HepG2 (cell line): ENCODE data around the gene LRRC42. TPM values are rescaled to one million over a fixed set of nuclear protein-coding genes. Genes with fewer than 3 reads are reported as not detected.

Source experiments
- ATAC-seq: fragments of 200-7000 bp; cut with Tn5 transposase; 3 replicates; pipeline ENCODE4 v1.9.1; 2020; ENCODE audit warnings: mild to moderate bottlenecking, moderate library complexity
- BruUV-seq: library from RNA; stranded (reverse); fragments of 400-500 nt; replicated peaks from 2 replicates; lab custom pipeline; 2021; lab: Mats Ljungman, UMichigan
- CTCF ChIA-PET: fragments of 300-600 bp; formaldehyde crosslinking; extraction: SDS; loops from one replicate; lab custom pipeline; 2021; ENCODE audit warnings: low total read pairs, inconsistent platforms, low intra/inter-chr PET ratio; lab: Yijun Ruan, JAX
- POLR2A ChIA-PET: fragments of 350-600 bp; sonication (Branson Sonifier 250); formaldehyde crosslinking; loops from one replicate; lab custom pipeline; 2020; ENCODE audit warnings: antibody characterized with exemption, inconsistent platforms; lab: Yijun Ruan, JAX
- DNase-seq: peaks from one replicate; pipeline ENCODE4 v3.0.0-alpha.2; 2015; ENCODE audit warnings: low spot score
- FAIRE-seq: peaks from 3 replicates; lab custom pipeline; 2011; peaks lifted over from hg19 to GRCh38; lab: Jason Lieb, UNC
- H2AFZ ChIP-seq: one replicate; pipeline ENCODE4 v1.6.1; 2011; ENCODE audit warnings: low read length, inconsistent platforms
- H3K27ac ChIP-seq: fragments of 300-600 bp; 3 replicates; pipeline ENCODE4 v1.8.0; 2011; ENCODE audit warnings: mixed run types, mild to moderate bottlenecking, mixed read lengths, low read length, inconsistent platforms; ENCODE audit not compliant: insufficient read depth; ENCODE audit errors: extremely low read length
- H3K27me3 ChIP-seq, 2 experiments: fragments of 200-600 bp in 1 of 2; 2 replicates in 1 of 2; 3 replicates in 1 of 2; pipeline versions ENCODE4 v1.6.0 to v1.8.0; 2011; ENCODE audit warnings: low read length in 2 of 2, mild to moderate bottlenecking in 2 of 2, moderate library complexity in 2 of 2, inconsistent platforms in 1 of 2; ENCODE audit not compliant: insufficient read depth in 2 of 2, control insufficient read depth in 1 of 2
- H3K36me3 ChIP-seq, 2 experiments: fragments of 200-600 bp in 1 of 2; replicated peaks in 1 of 2; 2 replicates in 1 of 2; 3 replicates in 1 of 2; pipeline versions ENCODE4 v1.5.1 to v1.8.0; 2011; ENCODE audit warnings: low read length in 2 of 2, inconsistent platforms in 1 of 2; ENCODE audit not compliant: insufficient read depth in 2 of 2, control insufficient read depth in 1 of 2
- H3K4me1 ChIP-seq: 2 replicates; pipeline ENCODE4 v1.5.1; 2012; ENCODE audit warnings: low read length, inconsistent platforms; ENCODE audit not compliant: insufficient read depth
- H3K4me2 ChIP-seq: 2 replicates; pipeline ENCODE4 v1.6.0; 2011; ENCODE audit warnings: low read depth, low read length, inconsistent platforms
- H3K4me3 ChIP-seq, 3 experiments: fragments of 200-600 bp in 1 of 3; sonication (generic), shearing (Covaris generic) in 1 of 3; replicated peaks in 1 of 3; 2 replicates each; pipeline ENCODE4 v1.5.1; 2011 to 2016; ENCODE audit warnings: low read length in 3 of 3, inconsistent platforms in 2 of 3, low read depth in 2 of 3, mild to moderate bottlenecking in 2 of 3, control low read depth in 1 of 3, mixed read lengths in 1 of 3; ENCODE audit not compliant: insufficient read depth in 1 of 3
- H3K79me2 ChIP-seq: one replicate; pipeline ENCODE4 v1.6.1; 2011; ENCODE audit warnings: low read length, inconsistent platforms; ENCODE audit not compliant: insufficient read depth
- H3K9ac ChIP-seq: 2 replicates; pipeline ENCODE4 v1.6.0; 2011; ENCODE audit warnings: mild to moderate bottlenecking, low read depth, low read length, inconsistent platforms; ENCODE audit not compliant: insufficient read depth
- H3K9me3 ChIP-seq: 2 replicates; pipeline ENCODE4 v1.5.1; 2012; ENCODE audit warnings: mild to moderate bottlenecking, low read length
- H4K20me1 ChIP-seq: 2 replicates; pipeline ENCODE4 v1.6.0; 2011; ENCODE audit warnings: inconsistent platforms, mild to moderate bottlenecking, low read length, moderate library complexity; ENCODE audit not compliant: insufficient read depth
- BORCS8-MEF2B ChIP-seq: sonication (generic); formaldehyde crosslinking; IDR thresholded peaks from 2 replicates; pipeline ENCODE4 v1.8.0; 2022; ENCODE audit warnings: mild to moderate bottlenecking, missing genetic modification reagents
- CHD2 ChIP-seq: IDR thresholded peaks from 2 replicates; pipeline ENCODE4 v1.6.1; 2011; ENCODE audit warnings: low read depth, low read length, improper control_type of control experiment
- HNF4A ChIP-seq: sonication (generic); formaldehyde crosslinking; IDR thresholded peaks from 2 replicates; pipeline ENCODE4 v1.4.0; 2020; ENCODE audit warnings: missing genetic modification reagents
- NCOR1 ChIP-seq: fragments of 200-600 bp; sonication (generic); IDR thresholded peaks from 2 replicates; pipeline ENCODE4 v1.7.0; 2017; ENCODE audit warnings: antibody characterized with exemption, low read length, borderline replicate concordance
- NR2F6 ChIP-seq, 2 experiments: IDR thresholded peaks; 2 replicates each; pipeline ENCODE4 v1.6.1; 2016; ENCODE audit warnings: antibody characterized with exemption in 1 of 2, mild to moderate bottlenecking in 1 of 2
- RXRB ChIP-seq: IDR thresholded peaks from 2 replicates; pipeline ENCODE4 v1.6.1; 2016; ENCODE audit warnings: borderline replicate concordance, missing genetic modification reagents, missing compliant biosample characterization
- TEAD3 ChIP-seq: optimal IDR thresholded peaks from 2 replicates; pipeline ENCODE3; 2016; ENCODE audit warnings: borderline replicate concordance
- ZFP62 ChIP-seq: sonication (generic); formaldehyde crosslinking; IDR thresholded peaks from 2 replicates; pipeline ENCODE4 v1.4.0; 2020; ENCODE audit warnings: missing genetic modification reagents
- ZMYM4 ChIP-seq: sonication (generic); formaldehyde crosslinking; IDR thresholded peaks from 2 replicates; pipeline ENCODE4 v1.8.1; 2023; ENCODE audit warnings: mild to moderate bottlenecking, missing genetic modification reagents
- ZNF121 ChIP-seq: sonication (generic); formaldehyde crosslinking; IDR thresholded peaks from 2 replicates; pipeline ENCODE4 v1.5.0; 2020; ENCODE audit warnings: mild to moderate bottlenecking, missing genetic modification reagents
- ZNF230 ChIP-seq: sonication (generic); formaldehyde crosslinking; IDR thresholded peaks from 2 replicates; pipeline ENCODE4 v1.4.0; 2020; ENCODE audit warnings: mild to moderate bottlenecking, missing genetic modification reagents
- ZNF260 ChIP-seq: sonication (generic); formaldehyde crosslinking; IDR thresholded peaks from 2 replicates; pipeline ENCODE4 v1.4.0; 2020; ENCODE audit warnings: missing genetic modification reagents, low read depth, mild to moderate bottlenecking, borderline replicate concordance
- ZNF274 ChIP-seq: sonication (generic); formaldehyde crosslinking; IDR thresholded peaks from 2 replicates; pipeline ENCODE4 v1.5.1; 2020; ENCODE audit warnings: mild to moderate bottlenecking, missing genetic modification reagents
- ZNF558 ChIP-seq: sonication (generic); formaldehyde crosslinking; IDR thresholded peaks from 2 replicates; pipeline ENCODE4 v1.9.0; 2022; ENCODE audit warnings: mild to moderate bottlenecking, missing genetic modification reagents, borderline replicate concordance
- ZNF777 ChIP-seq: sonication (generic); formaldehyde crosslinking; IDR thresholded peaks from 2 replicates; pipeline ENCODE4 v1.4.0; 2020; ENCODE audit warnings: missing genetic modification reagents
- WGBS: methylation state at CpG from one replicate; pipeline ENCODE4 v1.1.6; 2017; ENCODE audit warnings: low lambda C conversion rate; 5-methylcytosine and 5-hydroxymethylcytosine counted together
- in situ Hi-C: cut with HindIII; loops from 2 replicates; pipeline ENCODE4 v1.10.0; 2017; ENCODE audit warnings: low pct_unique_long_range_greater_than_20kb; ENCODE audit not compliant: extremely low pct_ligation_motif_present
- intact Hi-C: fragments of 100-400 bp; cut with micrococcal nuclease; formaldehyde crosslinking; loops from one replicate; pipeline ENCODE4 v1.10.0; 2022; ENCODE audit not compliant: unreplicated experiment
- polyA plus RNA-seq, 8 experiments: library from polyadenylated mRNA; depleted of rRNA in 3 of 8; stranded (reverse) in 7 of 8; unstranded in 1 of 8; fragments of >200 nt; fragmentation: Illumina TruSeq in 4 of 8; extraction: Trizol in 4 of 8; gene quantifications; 2 replicates each; pipeline versions ENCODE4 v1.2.1 to v1.2.3, GENCODE V29; 2011 to 2016; ENCODE audit warnings: low read depth in 4 of 8, missing spikeins in 1 of 8, mixed read lengths in 1 of 8; ENCODE audit not compliant: insufficient read depth in 1 of 8
- total RNA-seq, 5 experiments: library from RNA; depleted of rRNA; stranded (reverse); fragments of >200 nt; fragmentation: Illumina TruSeq; extraction: Trizol; gene quantifications; 2 replicates each; pipeline ENCODE4 v1.2.3, GENCODE V29; 2016; ENCODE audit warnings: low read depth in 1 of 5
- TF ChIP-seq, protein P1 (sequence below): sonication (generic); formaldehyde crosslinking; IDR thresholded peaks from 2 replicates; pipeline ENCODE4 v1.4.0; 2020; ENCODE audit warnings: low read depth, missing genetic modification reagents
- TF ChIP-seq, protein P2 (sequence below): sonication (generic); formaldehyde crosslinking; IDR thresholded peaks from 2 replicates; pipeline ENCODE4 v1.4.0; 2020; ENCODE audit warnings: missing genetic modification reagents, borderline replicate concordance

The LRRC42 gene
- total and polyA plus RNA-seq, 2 of the 13 experiments (the other 11 are each of a cell fraction or from before 2014, with no cell fraction given), result 30.6 to 43.6 TPM

DNA sequence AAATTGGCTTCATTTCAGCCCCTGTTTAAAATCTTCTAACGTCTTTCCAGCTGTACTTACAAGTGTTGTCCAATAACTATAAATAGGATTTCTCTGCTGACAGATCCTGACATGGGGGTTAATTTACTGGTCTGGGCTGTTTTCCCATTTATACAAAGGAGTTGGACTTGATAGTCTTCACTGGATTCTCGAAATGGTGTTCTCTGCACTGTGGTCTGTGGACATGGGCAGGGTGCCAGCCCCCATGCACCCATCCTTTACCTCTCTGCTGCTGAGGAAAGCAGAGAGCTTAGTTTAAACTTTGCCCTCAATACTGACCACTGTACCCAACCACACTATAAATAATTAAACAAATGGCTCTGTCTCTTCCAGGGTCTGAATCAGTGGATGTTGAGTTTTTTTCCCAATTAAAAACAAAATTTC lies 46.9 kb upstream of the LRRC42 start (continued):
- TF ChIP-seq, protein P1, sequence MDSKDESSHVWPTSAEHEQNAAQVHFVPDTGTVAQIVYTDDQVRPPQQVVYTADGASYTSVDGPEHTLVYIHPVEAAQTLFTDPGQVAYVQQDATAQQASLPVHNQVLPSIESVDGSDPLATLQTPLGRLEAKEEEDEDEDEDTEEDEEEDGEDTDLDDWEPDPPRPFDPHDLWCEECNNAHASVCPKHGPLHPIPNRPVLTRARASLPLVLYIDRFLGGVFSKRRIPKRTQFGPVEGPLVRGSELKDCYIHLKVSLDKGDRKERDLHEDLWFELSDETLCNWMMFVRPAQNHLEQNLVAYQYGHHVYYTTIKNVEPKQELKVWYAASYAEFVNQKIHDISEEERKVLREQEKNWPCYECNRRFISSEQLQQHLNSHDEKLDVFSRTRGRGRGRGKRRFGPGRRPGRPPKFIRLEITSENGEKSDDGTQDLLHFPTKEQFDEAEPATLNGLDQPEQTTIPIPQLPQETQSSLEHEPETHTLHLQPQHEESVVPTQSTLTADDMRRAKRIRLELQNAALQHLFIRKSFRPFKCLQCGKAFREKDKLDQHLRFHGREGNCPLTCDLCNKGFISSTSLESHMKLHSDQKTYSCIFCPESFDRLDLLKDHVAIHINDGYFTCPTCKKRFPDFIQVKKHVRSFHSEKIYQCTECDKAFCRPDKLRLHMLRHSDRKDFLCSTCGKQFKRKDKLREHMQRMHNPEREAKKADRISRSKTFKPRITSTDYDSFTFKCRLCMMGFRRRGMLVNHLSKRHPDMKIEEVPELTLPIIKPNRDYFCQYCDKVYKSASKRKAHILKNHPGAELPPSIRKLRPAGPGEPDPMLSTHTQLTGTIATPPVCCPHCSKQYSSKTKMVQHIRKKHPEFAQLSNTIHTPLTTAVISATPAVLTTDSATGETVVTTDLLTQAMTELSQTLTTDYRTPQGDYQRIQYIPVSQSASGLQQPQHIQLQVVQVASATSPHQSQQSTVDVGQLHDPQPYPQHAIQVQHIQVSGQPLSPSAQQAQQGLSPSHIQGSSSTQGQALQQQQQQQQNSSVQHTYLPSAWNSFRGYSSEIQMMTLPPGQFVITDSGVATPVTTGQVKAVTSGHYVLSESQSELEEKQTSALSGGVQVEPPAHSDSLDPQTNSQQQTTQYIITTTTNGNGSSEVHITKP, result no peak
- TF ChIP-seq, protein P2, sequence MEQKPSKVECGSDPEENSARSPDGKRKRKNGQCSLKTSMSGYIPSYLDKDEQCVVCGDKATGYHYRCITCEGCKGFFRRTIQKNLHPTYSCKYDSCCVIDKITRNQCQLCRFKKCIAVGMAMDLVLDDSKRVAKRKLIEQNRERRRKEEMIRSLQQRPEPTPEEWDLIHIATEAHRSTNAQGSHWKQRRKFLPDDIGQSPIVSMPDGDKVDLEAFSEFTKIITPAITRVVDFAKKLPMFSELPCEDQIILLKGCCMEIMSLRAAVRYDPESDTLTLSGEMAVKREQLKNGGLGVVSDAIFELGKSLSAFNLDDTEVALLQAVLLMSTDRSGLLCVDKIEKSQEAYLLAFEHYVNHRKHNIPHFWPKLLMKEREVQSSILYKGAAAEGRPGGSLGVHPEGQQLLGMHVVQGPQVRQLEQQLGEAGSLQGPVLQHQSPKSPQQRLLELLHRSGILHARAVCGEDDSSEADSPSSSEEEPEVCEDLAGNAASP, result peak; percentile 72; the same call in 1 of the 2 replicates
- TF ChIP-seq HNF4A (CRISPR knock-in tag) (peak; percentile 91), TEAD3 (CRISPR knock-in tag) (peak; percentile 31)

DNA sequence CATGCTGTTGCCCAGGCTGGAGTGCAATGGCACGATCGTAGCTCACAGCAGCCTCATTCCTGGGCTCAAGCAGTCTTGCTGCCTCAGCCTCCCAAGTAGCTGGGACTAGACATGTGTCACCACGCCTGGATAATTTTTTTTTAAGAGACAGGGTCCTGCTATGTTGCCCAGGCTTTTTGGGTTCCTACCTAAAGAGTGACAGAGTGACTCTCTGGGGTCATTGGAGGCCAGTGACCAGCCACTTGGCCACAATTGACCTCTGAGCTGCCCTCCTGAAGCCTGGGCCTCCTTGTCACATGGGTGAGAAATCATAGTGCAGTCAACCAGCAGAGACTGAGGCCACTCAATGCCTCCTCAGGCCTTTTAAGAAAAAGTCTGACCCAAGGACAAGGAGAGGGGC lies 46.4 kb upstream of the LRRC42 start:
- H3K4me3 ChIP-seq, result peak overlapping the region in 1 of 3 experiments; percentile 30; a peak in 1 of 6 replicates
- H3K9me3 ChIP-seq, result no peaks in the 10 kb centered on the region
- intact Hi-C loops, result loop anchor here (1.0 kb wide), 1 partner anchor 8 kb away; no protein-coding TSS in a partner anchor
- H4K20me1 ChIP-seq, result no peaks in the 10 kb centered on the region
- 43% methylated on average over 3 of the region's 3 CpGs for WGBS
- H3K36me3 ChIP-seq, result no peaks in the 10 kb centered on the region
- no TSS peak for BruUV-seq
- no peak overlapping the region for H3K9ac ChIP-seq
- peaks cover 8% of the 10 kb centered on the region for H3K79me2 ChIP-seq
- FAIRE-seq (no peak), ATAC-seq (peak; percentile 2; the same call in 1 of the 3 replicates), DNase-seq (no peak)
- H3K27me3 ChIP-seq, result no peaks in the 10 kb centered on the region
- H3K4me1 ChIP-seq, result peaks cover 92% of the 10 kb centered on the region
- no peak overlapping the region for H2AFZ ChIP-seq
- in situ Hi-C loops, result no loop called here
- H3K4me2 ChIP-seq, result peak overlapping the region; percentile 88
- CTCF ChIA-PET, result no interaction called here
- H3K27ac ChIP-seq, result peak overlapping the region; percentile 89
- POLR2A ChIA-PET, result interaction anchor here (1.0 to 5.1 kb wide), 6 partner anchors 8 to 48 kb away, joined by 3 to 46 read pairs (median 12); partner anchors contain the start of genes IFT25, LRRC42 and YIPF1
- TF ChIP-seq ZNF558, result no peak
- TF ChIP-seq ZFP62, result no peak
- no peak for TF ChIP-seq ZMYM4
- TF ChIP-seq NCOR1, result peak; percentile 17; the same call in 1 of the 2 replicates
- peak; percentile 49; the same call in 1 of the 2 replicates for TF ChIP-seq RXRB (CRISPR knock-in tag)
- no peak for TF ChIP-seq ZNF260
- no peak for TF ChIP-seq BORCS8-MEF2B (CRISPR knock-in tag)
- peak; percentile 96 for TF ChIP-seq ZNF121 (CRISPR knock-in tag)
- TF ChIP-seq ZNF230 (CRISPR knock-in tag), result no peak
- TF ChIP-seq ZNF274 (CRISPR knock-in tag), result 0 out of 2 replicates have a peak, but pooled peaks have one; percentile 28
- TF ChIP-seq, protein P2, result peak; percentile 87; the same call in 1 of the 2 replicates
- TF ChIP-seq CHD2, result no peak
- peak; percentile 24; the same call in 1 of the 2 replicates for TF ChIP-seq NR2F6 (IDR thresholded peaks at IDR 0.05)
- TF ChIP-seq NR2F6 (CRISPR knock-in tag; IDR thresholded peaks at IDR 0.05), result no peak
- no peak for TF ChIP-seq ZNF777 (CRISPR knock-in tag)
